Measurements from ENCODE around the gene ARHGEF11. TPM values are rescaled to one million over a fixed set of nuclear protein-coding genes. Genes with fewer than 3 reads are reported as not detected.
A peak's percentile ranks its signal among the peaks of the same experiment; 100 is the strongest.

ARHGEF11 gene
- total RNA-seq, 1 donor from 2014 or later = 12.4 TPM

GRCh38 chr1:157005965-157006364 lies 39.6 kb downstream of the ARHGEF11 start:
- Histone ChIP-seq H3K36me3 (ENCODE audit: control insufficient read depth, insufficient read depth, low read length) (no peaks in the 10 kb centered on the region), H3K27me3 (ENCODE audit: control insufficient read depth, insufficient read depth, low read length) (no peaks in the 10 kb centered on the region), H3K4me3 (ENCODE audit: low read depth, low read length) (no peak overlapping the region)
- DNase-seq (ENCODE audit: low read depth) (no peak), FAIRE-seq (no peak)
- TF ChIP-seq, protein P1, sequence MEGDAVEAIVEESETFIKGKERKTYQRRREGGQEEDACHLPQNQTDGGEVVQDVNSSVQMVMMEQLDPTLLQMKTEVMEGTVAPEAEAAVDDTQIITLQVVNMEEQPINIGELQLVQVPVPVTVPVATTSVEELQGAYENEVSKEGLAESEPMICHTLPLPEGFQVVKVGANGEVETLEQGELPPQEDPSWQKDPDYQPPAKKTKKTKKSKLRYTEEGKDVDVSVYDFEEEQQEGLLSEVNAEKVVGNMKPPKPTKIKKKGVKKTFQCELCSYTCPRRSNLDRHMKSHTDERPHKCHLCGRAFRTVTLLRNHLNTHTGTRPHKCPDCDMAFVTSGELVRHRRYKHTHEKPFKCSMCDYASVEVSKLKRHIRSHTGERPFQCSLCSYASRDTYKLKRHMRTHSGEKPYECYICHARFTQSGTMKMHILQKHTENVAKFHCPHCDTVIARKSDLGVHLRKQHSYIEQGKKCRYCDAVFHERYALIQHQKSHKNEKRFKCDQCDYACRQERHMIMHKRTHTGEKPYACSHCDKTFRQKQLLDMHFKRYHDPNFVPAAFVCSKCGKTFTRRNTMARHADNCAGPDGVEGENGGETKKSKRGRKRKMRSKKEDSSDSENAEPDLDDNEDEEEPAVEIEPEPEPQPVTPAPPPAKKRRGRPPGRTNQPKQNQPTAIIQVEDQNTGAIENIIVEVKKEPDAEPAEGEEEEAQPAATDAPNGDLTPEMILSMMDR (IDR thresholded peaks at IDR 0.05; ENCODE audit: insufficient read depth, low read length, severe bottlenecking) = no peak

GRCh38 chr1:157004806-157005205 lies 40.7 kb downstream of the ARHGEF11 start:
- no peak for DNase-seq (ENCODE audit: low read depth)
- FAIRE-seq = no peak
- Histone ChIP-seq H3K36me3 (ENCODE audit: control insufficient read depth, insufficient read depth, low read length) (no peaks in the 10 kb centered on the region), H3K27me3 (ENCODE audit: control insufficient read depth, insufficient read depth, low read length) (no peaks in the 10 kb centered on the region), H3K4me3 (ENCODE audit: low read depth, low read length) (no peak overlapping the region)
- TF ChIP-seq, protein P1 (IDR thresholded peaks at IDR 0.05; ENCODE audit: insufficient read depth, low read length, severe bottlenecking) = no peak

DNA sequence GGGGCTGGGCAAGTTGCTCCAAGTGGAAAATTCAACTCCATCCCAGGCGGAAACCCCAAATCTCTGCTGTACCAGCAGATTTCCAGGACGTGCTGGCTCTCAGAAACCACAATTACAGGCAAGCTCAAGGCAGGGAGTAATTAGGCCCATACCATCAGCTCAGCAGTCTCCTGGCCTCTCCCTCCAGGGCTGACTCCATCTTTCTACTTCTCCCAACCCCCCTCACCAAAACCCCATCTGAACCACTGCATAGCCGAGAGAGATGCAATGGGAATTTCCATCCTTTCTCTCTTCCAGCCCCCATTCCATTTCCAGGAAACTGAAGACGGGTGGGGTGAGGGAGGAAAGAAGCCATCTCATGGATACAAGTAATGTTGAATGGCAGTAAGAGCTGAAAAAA lies 41.2 kb downstream of the ARHGEF11 start:
- Histone ChIP-seq H3K27me3 (ENCODE audit: control insufficient read depth, insufficient read depth, low read length) (no peaks in the 10 kb centered on the region), H3K36me3 (ENCODE audit: control insufficient read depth, insufficient read depth, low read length) (no peaks in the 10 kb centered on the region), H3K4me3 (ENCODE audit: low read depth, low read length) (no peak overlapping the region)
- TF ChIP-seq, protein P1 (IDR thresholded peaks at IDR 0.05; ENCODE audit: insufficient read depth, low read length, severe bottlenecking) = no peak
- no peak for FAIRE-seq
- DNase-seq (ENCODE audit: low read depth) = no peak

GRCh38 chr1:157001304-157001703 lies 44.2 kb downstream of the ARHGEF11 start:
- TF ChIP-seq, protein P1 (IDR thresholded peaks at IDR 0.05; ENCODE audit: insufficient read depth, low read length, severe bottlenecking) = no peak
- FAIRE-seq (no peak), DNase-seq (ENCODE audit: low read depth) (peak; percentile 51)
- H3K4me3 ChIP-seq (ENCODE audit: low read depth, low read length) = no peak overlapping the region
- no peaks in the 10 kb centered on the region for H3K36me3 ChIP-seq (ENCODE audit: control insufficient read depth, insufficient read depth, low read length)
- no peaks in the 10 kb centered on the region for H3K27me3 ChIP-seq (ENCODE audit: control insufficient read depth, insufficient read depth, low read length)

- TF ChIP-seq, protein P1 (IDR thresholded peaks at IDR 0.05; ENCODE audit: insufficient read depth, low read length, severe bottlenecking) = no peak
- DNase-seq (ENCODE audit: low read depth) (peak; percentile 86), FAIRE-seq (no peak)
- no peaks in the 10 kb centered on the region for H3K27me3 ChIP-seq (ENCODE audit: control insufficient read depth, insufficient read depth, low read length)
- no peak overlapping the region for H3K4me3 ChIP-seq (ENCODE audit: low read depth, low read length)
- H3K36me3 ChIP-seq (ENCODE audit: control insufficient read depth, insufficient read depth, low read length) = no peaks in the 10 kb centered on the region
These were observed 44.9 kb downstream of the ARHGEF11 start for GRCh38 chr1:157000686-157001085.

- no peaks in the 10 kb centered on the region for H3K36me3 ChIP-seq (ENCODE audit: control insufficient read depth, insufficient read depth, low read length)
- no peak overlapping the region for H3K4me3 ChIP-seq (ENCODE audit: low read depth, low read length)
- TF ChIP-seq, protein P1 (IDR thresholded peaks at IDR 0.05; ENCODE audit: insufficient read depth, low read length, severe bottlenecking) = no peak
- H3K27me3 ChIP-seq (ENCODE audit: control insufficient read depth, insufficient read depth, low read length) = no peaks in the 10 kb centered on the region
- FAIRE-seq (no peak), DNase-seq (ENCODE audit: low read depth) (peak; percentile 19)
These were observed 45.8 kb downstream of the ARHGEF11 start for GRCh38 chr1:156999596-157000320.
